K562 (cell line): ENCODE results near the gene USH1G. TPM values are rescaled to one million over a fixed set of nuclear protein-coding genes. Genes with fewer than 3 reads are reported as not detected.

Experiments
- ATAC-seq: fragments of 200-7000 bp; cut with Tn5 transposase; 3 replicates; pipeline ENCODE4 v1.9.1; 2020; ENCODE audit warnings: moderate library complexity
- BruUV-seq: library from RNA; stranded (reverse); fragments of 400-500 nt; replicated peaks from 2 replicates; lab custom pipeline; 2021; lab: Mats Ljungman, UMichigan
- CTCF ChIA-PET: fragments of 300-600 bp; formaldehyde crosslinking; extraction: SDS; loops from one replicate; lab custom pipeline; 2021; ENCODE audit warnings: low intra/inter-chr PET ratio; lab: Yijun Ruan, JAX
- POLR2A ChIA-PET: fragments of 300-600, 350-650 bp; sonication (Branson Sonifier 250); formaldehyde crosslinking; extraction: SDS; loops from one replicate; lab custom pipeline; 2021; ENCODE audit warnings: antibody characterized with exemption, inconsistent platforms; lab: Yijun Ruan, JAX
- DNase-seq, 4 experiments: peaks; one replicate each; pipeline versions ENCODE4 v3.0.0 to v3.0.0-alpha.2; 2011 to 2018; ENCODE audit warnings: low spot score in 3 of 4, mixed read lengths in 3 of 4; ENCODE audit errors: extremely low read depth in 1 of 4
- FAIRE-seq: peaks from 2 replicates; lab custom pipeline; 2011; peaks lifted over from hg19 to GRCh38; lab: Jason Lieb, UNC
- H2AFZ ChIP-seq: 2 replicates; pipeline ENCODE4 v1.6.0; 2011; ENCODE audit warnings: low read depth, low read length, control low read depth, inconsistent platforms
- H3K27ac ChIP-seq: fragments of 200-600 bp; 3 replicates; pipeline ENCODE4 v1.8.0; 2011; ENCODE audit warnings: low read depth, mild to moderate bottlenecking, control low read depth, inconsistent platforms, low read length, moderate library complexity, mixed read lengths; ENCODE audit errors: extremely low read depth
- H3K27me3 ChIP-seq, 2 experiments: fragments of 300-600 bp in 1 of 2; 2 replicates in 1 of 2; 3 replicates in 1 of 2; pipeline versions ENCODE4 v1.6.0 to v1.8.0; 2011; ENCODE audit warnings: inconsistent platforms in 2 of 2, low read length in 2 of 2, mild to moderate bottlenecking in 1 of 2, mixed read lengths in 1 of 2, moderate library complexity in 1 of 2; ENCODE audit not compliant: control insufficient read depth in 2 of 2, insufficient read depth in 2 of 2
- H3K36me3 ChIP-seq: fragments of 300-600 bp; 3 replicates; pipeline ENCODE4 v1.8.0; 2011; ENCODE audit warnings: mild to moderate bottlenecking, low read length, inconsistent platforms; ENCODE audit not compliant: control insufficient read depth, insufficient read depth
- H3K4me1 ChIP-seq, 2 experiments: fragments of 200-600 bp in 1 of 2; replicated peaks in 1 of 2; 2 replicates in 1 of 2; 3 replicates in 1 of 2; pipeline versions ENCODE4 v1.5.1 to v1.8.0; 2011; ENCODE audit warnings: inconsistent platforms in 2 of 2, low read length in 2 of 2, mild to moderate bottlenecking in 1 of 2, mixed read lengths in 1 of 2, moderate library complexity in 1 of 2; ENCODE audit not compliant: control insufficient read depth in 2 of 2, insufficient read depth in 2 of 2
- H3K4me2 ChIP-seq: 2 replicates; pipeline ENCODE4 v1.6.1; 2011; ENCODE audit warnings: low read length, control low read depth, inconsistent platforms, mixed read lengths; ENCODE audit not compliant: insufficient read depth
- H3K4me3 ChIP-seq: fragments of 200-600 bp; sonication (generic), shearing (Covaris generic); 2 replicates; pipeline ENCODE4 v1.5.1; 2016; ENCODE audit warnings: control low read depth, inconsistent platforms
- H3K79me2 ChIP-seq: fragments of 200-600 bp; 3 replicates; pipeline ENCODE4 v1.8.0; 2011; ENCODE audit warnings: low read length, inconsistent platforms; ENCODE audit not compliant: control insufficient read depth, insufficient read depth
- H3K9ac ChIP-seq, 2 experiments: 2 replicates each; pipeline versions ENCODE4 v1.6.0 to v1.6.1; 2011; ENCODE audit warnings: low read depth in 2 of 2, low read length in 2 of 2, control low read depth in 1 of 2, inconsistent platforms in 1 of 2, mild to moderate bottlenecking in 1 of 2, mixed read lengths in 1 of 2; ENCODE audit not compliant: insufficient read depth in 1 of 2
- H3K9me1 ChIP-seq: one replicate; pipeline ENCODE4 v1.6.0; 2011; ENCODE audit warnings: inconsistent platforms, mild to moderate bottlenecking, low read length, moderate library complexity; ENCODE audit not compliant: control insufficient read depth, insufficient read depth
- H3K9me3 ChIP-seq: replicated peaks from 2 replicates; pipeline ENCODE4 v1.5.1; 2011; ENCODE audit warnings: low read depth, low read length, inconsistent platforms; ENCODE audit not compliant: control insufficient read depth, insufficient read depth
- H4K20me1 ChIP-seq: replicated peaks from 2 replicates; pipeline ENCODE4 v1.6.1; 2011; ENCODE audit warnings: low read length, inconsistent platforms, mixed read lengths; ENCODE audit not compliant: control insufficient read depth, insufficient read depth
- CHAMP1 ChIP-seq: fragments of 450-650 bp; IDR thresholded peaks from 2 replicates; pipeline ENCODE4 v1.6.1; 2016; ENCODE audit warnings: mild to moderate bottlenecking
- HDAC6 ChIP-seq: IDR thresholded peaks from 2 replicates; pipeline ENCODE4 v1.6.1; 2012; ENCODE audit warnings: low read depth, mild to moderate bottlenecking, control low read depth, inconsistent platforms, low read length, moderate library complexity
- MYBL2 ChIP-seq, 2 experiments: fragments of 450-650 bp in 1 of 2; sonication (generic) in 1 of 2; formaldehyde crosslinking in 1 of 2; IDR thresholded peaks; 2 replicates each; pipeline versions ENCODE4 v1.6.1 to v1.8.1; 2017 to 2022; ENCODE audit warnings: borderline replicate concordance in 1 of 2, inconsistent platforms in 1 of 2, low read depth in 1 of 2, mild to moderate bottlenecking in 1 of 2, missing genetic modification reagents in 1 of 2, moderate library complexity in 1 of 2
- RBM25 ChIP-seq: fragments of 200-400 bp; formaldehyde crosslinking; IDR thresholded peaks from 2 replicates; pipeline ENCODE4 v1.6.1; 2018; ENCODE audit warnings: low read length, low read depth, moderate library complexity; ENCODE audit not compliant: severe bottlenecking
- TGIF2 ChIP-seq: sonication (generic); formaldehyde crosslinking; IDR thresholded peaks from 2 replicates; pipeline ENCODE4 v1.8.1; 2022; ENCODE audit warnings: mild to moderate bottlenecking, missing genetic modification reagents, moderate library complexity
- ZC3H11A ChIP-seq: IDR thresholded peaks from 2 replicates; pipeline ENCODE4 v1.6.1; 2012; ENCODE audit warnings: low read depth, low read length, improper control_type of control experiment
- WGBS: fragments of 100-300 bp; shearing (Covaris generic); methylation state at CpG from one replicate; pipeline ENCODE4 v1.1.6; 2016; ENCODE audit warnings: low coverage, mixed read lengths; ENCODE audit not compliant: insufficient coverage; ENCODE audit errors: missing lambda C conversion rate; 5-methylcytosine and 5-hydroxymethylcytosine counted together
- in situ Hi-C: fragments of 300-500 bp; cut with MboI; formaldehyde crosslinking; loops from 4 replicates; pipeline ENCODE4 v1.15.0; 2018; ENCODE audit warnings: inconsistent platforms, mixed read lengths
- intact Hi-C: fragments of 100-400 bp; cut with micrococcal nuclease; formaldehyde crosslinking; loops from 2 replicates; pipeline ENCODE4 v1.14.2; 2022
- polyA plus RNA-seq, 8 experiments: library from polyadenylated mRNA; depleted of rRNA in 4 of 8; stranded (reverse) in 5 of 8; unstranded in 3 of 8; fragments of >200 nt; fragmentation: Nextera tagmentation in 2 of 8; fragmentation: Illumina TruSeq in 1 of 8; extraction: Ambion mirVana in 2 of 8; extraction: Trizol in 1 of 8; gene quantifications; 2 replicates each; pipeline versions ENCODE4 v1.2.1 to v1.2.3, GENCODE V29; 2011 to 2014; ENCODE audit warnings: inconsistent platforms in 1 of 8, missing spikeins in 1 of 8
- total RNA-seq, 7 experiments: library from RNA; depleted of rRNA in 6 of 7; stranded (reverse); fragments of >200 nt in 6 of 7; fragmentation: Illumina TruSeq in 2 of 7; extraction: Trizol in 2 of 7; gene quantifications; 2 replicates each; pipeline versions ENCODE4 v1.2.1 to v1.2.3, GENCODE V29; 2011 to 2021; ENCODE audit warnings: low replicate concordance in 1 of 7

The USH1G gene
- total and polyA plus RNA-seq, 9 of the 15 experiments (the other 6 are each of a cell fraction or from before 2014, with no cell fraction given): 0.22 to 1.00 (median 0.64) TPM; not detected in 2

GRCh38 chr17:74954665-74955421 is 31.8 kb upstream of the USH1G start:
- H3K9me3 ChIP-seq: peaks cover 4% of the 10 kb centered on the region; the same call in 1 of the 2 replicates
- POLR2A ChIA-PET: interaction anchor here (0.5 to 0.6 kb wide), 2 partner anchors 30 to 1283 kb away, joined by 3 to 4 read pairs; no protein-coding TSS in a partner anchor
- BruUV-seq: no TSS peak
- H3K36me3 ChIP-seq: no peaks in the 10 kb centered on the region
- ATAC-seq (no peak), DNase-seq (no peak), FAIRE-seq (no peak)
- H3K4me2 ChIP-seq: no peak overlapping the region
- no peak overlapping the region for H3K9ac ChIP-seq
- H3K79me2 ChIP-seq: no peaks in the 10 kb centered on the region
- no peak overlapping the region for H3K27ac ChIP-seq
- H3K4me3 ChIP-seq: no peak overlapping the region
- H3K27me3 ChIP-seq: peaks cover 3 to 21% of the 10 kb centered on the region in 2 experiments; a peak in 3 of 5 replicates
- in situ Hi-C loops: loop anchor here (5.0 kb wide), 3 partner anchors 33 to 213 kb away; partner anchors contain the start of genes OTOP2 and USH1G
- no peaks in the 10 kb centered on the region for H4K20me1 ChIP-seq
- H3K4me1 ChIP-seq: peaks cover under 1 to 47% of the 10 kb centered on the region in 2 experiments; a peak in 4 of 5 replicates
- intact Hi-C loops: loop anchor here (5.0 kb wide), 1 partner anchor 88 kb away; no protein-coding TSS in a partner anchor
- no peaks in the 10 kb centered on the region for H3K9me1 ChIP-seq
- CTCF ChIA-PET: no interaction called here
- WGBS: 4% methylated on average over 12 of the region's 13 CpGs
- no peak for TF ChIP-seq ZC3H11A
- peak; percentile 29 for TF ChIP-seq RBM25
- H2AFZ ChIP-seq: no peak overlapping the region

- Histone ChIP-seq H3K4me2 (no peak overlapping the region), H2AFZ (no peak overlapping the region), H3K9ac (peak overlapping the region in 1 of 2 experiments; percentile 31; a peak in 1 of 4 replicates), H3K9me3 (peaks cover 4% of the 10 kb centered on the region; the same call in 1 of the 2 replicates), H3K4me1 (peaks cover 0 to 50% of the 10 kb centered on the region in 2 experiments; a peak in 3 of 5 replicates), H3K4me3 (no peak overlapping the region), H3K27ac (no peak overlapping the region), H4K20me1 (no peaks in the 10 kb centered on the region), H3K36me3 (no peaks in the 10 kb centered on the region), H3K79me2 (no peaks in the 10 kb centered on the region), H3K9me1 (no peaks in the 10 kb centered on the region), H3K27me3 (peaks cover 8 to 28% of the 10 kb centered on the region in 2 experiments; a peak in 3 of 5 replicates)
- intact Hi-C loops (no loop called here), in situ Hi-C loops (no loop called here)
- DNase-seq (no peak), FAIRE-seq (no peak), ATAC-seq (no peak)
- ChIA-PET CTCF (no interaction called here), POLR2A (interaction anchor here (0.5 to 0.6 kb wide), 2 partner anchors 29 to 1284 kb away, joined by 3 to 4 read pairs; no protein-coding TSS in a partner anchor)
- BruUV-seq: no TSS peak
- 39% methylated on average over 14 of the region's 15 CpGs for WGBS
- TF ChIP-seq TGIF2 (CRISPR knock-in tag) (no peak), HDAC6 (no peak), MYBL2 (IDR thresholded peaks at IDR 0.05; ENCODE audit: low read depth) (no peak), MYBL2 (CRISPR knock-in tag; IDR thresholded peaks at IDR 0.05; ENCODE audit: borderline replicate concordance) (no peak), CHAMP1 (no peak)
These were observed 31.1 kb upstream of the USH1G start for GRCh38 chr17:74954115-74954514.
